HEK293 (cell line): ENCODE results near the gene HS3ST5.
A peak's percentile ranks its signal among the peaks of the same experiment; 100 is the strongest.

ENCODE experiments used
- CTCF ChIA-PET: fragments of 350-600 bp; formaldehyde crosslinking; extraction: SDS; loops from one replicate; lab custom pipeline; 2021; ENCODE audit warnings: antibody characterized with exemption; lab: Yijun Ruan, JAX
- POLR2A ChIA-PET: fragments of 300-600 bp; formaldehyde crosslinking; extraction: SDS; loops from one replicate; lab custom pipeline; 2020; ENCODE audit warnings: antibody characterized with exemption, inconsistent platforms; lab: Yijun Ruan, JAX
- H3K27ac ChIP-seq: fragments of 200-500 bp; sonication (Bioruptor generic); 2 replicates; pipeline ENCODE4 v1.5.1; 2014; ENCODE audit warnings: low read depth, low read length, control low read depth, inconsistent platforms; ENCODE audit errors: extremely low read depth
- H3K36me3 ChIP-seq, 2 experiments: fragments of 200-500 bp in 1 of 2; sonication (Bioruptor generic) in 1 of 2; 1 replicate in 1 of 2; 2 replicates in 1 of 2; pipeline ENCODE4 v1.5.1; 2014 to 2017; ENCODE audit warnings: inconsistent platforms in 2 of 2, low read length in 2 of 2; ENCODE audit not compliant: control insufficient read depth in 2 of 2, insufficient read depth in 1 of 2
- H3K4me1 ChIP-seq: fragments of 200-500 bp; sonication (Bioruptor generic); 2 replicates; pipeline ENCODE4 v1.5.1; 2014; ENCODE audit warnings: mild to moderate bottlenecking, low read length, inconsistent platforms; ENCODE audit not compliant: control insufficient read depth, insufficient read depth
- H3K4me3 ChIP-seq: 2 replicates; pipeline ENCODE4 v1.5.1; 2011; ENCODE audit warnings: low read depth, mild to moderate bottlenecking, control low read depth, low read length, moderate library complexity
- H3K9me3 ChIP-seq: fragments of 200-500 bp; sonication (Bioruptor generic); 2 replicates; pipeline ENCODE4 v1.5.1; 2014; ENCODE audit warnings: low read depth, low read length, inconsistent platforms; ENCODE audit not compliant: control insufficient read depth, insufficient read depth
- BCL11A ChIP-seq: fragments of 450-650 bp; formaldehyde crosslinking; IDR thresholded peaks from 2 replicates; pipeline ENCODE4 v1.5.1; 2016; ENCODE audit warnings: low read depth, missing biosample characterization, missing genetic modification characterization
- BCL11B ChIP-seq: fragments of 450-650 bp; formaldehyde crosslinking; IDR thresholded peaks from 2 replicates; pipeline ENCODE4 v1.5.1; 2016; ENCODE audit warnings: low read depth, missing biosample characterization, missing genetic modification characterization
- GLIS1 ChIP-seq: fragments of 450-650 bp; formaldehyde crosslinking; IDR thresholded peaks from 2 replicates; pipeline ENCODE4 v1.5.1; 2016; ENCODE audit warnings: missing biosample characterization, missing genetic modification characterization
- GLIS2 ChIP-seq: fragments of 450-650 bp; formaldehyde crosslinking; IDR thresholded peaks from 2 replicates; pipeline ENCODE4 v1.5.1; 2016; ENCODE audit warnings: missing biosample characterization, missing genetic modification characterization
- HOXA7 ChIP-seq: sonication (generic); formaldehyde crosslinking; IDR thresholded peaks from 2 replicates; pipeline ENCODE4 v1.8.1; 2022; ENCODE audit warnings: missing genetic modification reagents, borderline replicate concordance
- PRDM10 ChIP-seq: fragments of 450-650 bp; formaldehyde crosslinking; IDR thresholded peaks from 2 replicates; pipeline ENCODE4 v1.5.1; 2016; ENCODE audit warnings: missing biosample characterization, missing genetic modification characterization
- SCRT2 ChIP-seq: fragments of 450-650 bp; formaldehyde crosslinking; IDR thresholded peaks from 2 replicates; pipeline ENCODE4 v1.5.1; 2016; ENCODE audit warnings: missing biosample characterization, missing genetic modification characterization
- TRIM28 ChIP-seq: IDR thresholded peaks from 2 replicates; pipeline ENCODE4 v1.6.1; 2011; ENCODE audit warnings: low read length, control low read depth, borderline replicate concordance
- ZBTB11 ChIP-seq: fragments of 450-650 bp; formaldehyde crosslinking; conservative IDR thresholded peaks from 2 replicates; pipeline ENCODE4 v1.5.1; 2016; ENCODE audit warnings: low read depth, missing biosample characterization, missing genetic modification characterization
- ZNF175 ChIP-seq: fragments of 450-650 bp; formaldehyde crosslinking; IDR thresholded peaks from 2 replicates; pipeline ENCODE4 v1.5.1; 2016; ENCODE audit warnings: missing biosample characterization, missing genetic modification characterization
- ZNF274 ChIP-seq, 2 experiments: fragments of 200-500 bp in 1 of 2; fragments of 450-650 bp in 1 of 2; sonication (Bioruptor generic) in 1 of 2; formaldehyde crosslinking in 1 of 2; IDR thresholded peaks; 2 replicates each; pipeline versions ENCODE4 v1.5.1 to v1.6.1; 2014 to 2016; ENCODE audit warnings: borderline replicate concordance in 1 of 2, inconsistent platforms in 1 of 2, low read length in 1 of 2, missing biosample characterization in 1 of 2, missing genetic modification characterization in 1 of 2
- ZNF324 ChIP-seq: fragments of 450-650 bp; formaldehyde crosslinking; IDR thresholded peaks from 2 replicates; pipeline ENCODE4 v1.5.1; 2016; ENCODE audit warnings: missing biosample characterization, missing genetic modification characterization
- ZNF391 ChIP-seq: fragments of 450-650 bp; formaldehyde crosslinking; IDR thresholded peaks from 2 replicates; pipeline ENCODE4 v1.5.1; 2016; ENCODE audit warnings: low read depth, missing biosample characterization, missing genetic modification characterization, borderline replicate concordance
- ZNF394 ChIP-seq: fragments of 450-650 bp; formaldehyde crosslinking; IDR thresholded peaks from 2 replicates; pipeline ENCODE4 v1.5.1; 2016; ENCODE audit warnings: missing biosample characterization, missing genetic modification characterization, mild to moderate bottlenecking, moderate library complexity, borderline replicate concordance
- ZNF513 ChIP-seq: fragments of 450-650 bp; IDR thresholded peaks from 2 replicates; pipeline ENCODE4 v1.5.1; 2018; ENCODE audit warnings: missing biosample characterization, missing genetic modification characterization
- ZNF544 ChIP-seq: fragments of 450-650 bp; formaldehyde crosslinking; IDR thresholded peaks from 2 replicates; pipeline ENCODE4 v1.5.0; 2017; ENCODE audit warnings: missing biosample characterization, missing genetic modification characterization
- ZNF555 ChIP-seq: fragments of 450-650 bp; formaldehyde crosslinking; conservative IDR thresholded peaks from 2 replicates; pipeline ENCODE4 v1.5.1; 2017; ENCODE audit warnings: missing biosample characterization, mild to moderate bottlenecking, missing genetic modification characterization, inconsistent platforms
- ZNF561 ChIP-seq: fragments of 450-650 bp; IDR thresholded peaks from 2 replicates; pipeline ENCODE4 v1.5.1; 2018; ENCODE audit warnings: missing biosample characterization, missing genetic modification characterization, borderline replicate concordance
- TF ChIP-seq, protein P1 (sequence below): fragments of 450-650 bp; formaldehyde crosslinking; IDR thresholded peaks from 2 replicates; pipeline ENCODE4 v1.5.1; 2017; ENCODE audit warnings: missing biosample characterization, missing genetic modification characterization
- TF ChIP-seq, protein P2 (sequence below): fragments of 450-650 bp; formaldehyde crosslinking; IDR thresholded peaks from 2 replicates; pipeline ENCODE4 v1.5.1; 2017; ENCODE audit warnings: missing biosample characterization, missing genetic modification characterization
- TF ChIP-seq, protein P3 (sequence below): fragments of 450-650 bp; formaldehyde crosslinking; IDR thresholded peaks from 2 replicates; pipeline ENCODE4 v1.5.1; 2017; ENCODE audit warnings: missing biosample characterization, missing genetic modification characterization

Gene HS3ST5

DNA sequence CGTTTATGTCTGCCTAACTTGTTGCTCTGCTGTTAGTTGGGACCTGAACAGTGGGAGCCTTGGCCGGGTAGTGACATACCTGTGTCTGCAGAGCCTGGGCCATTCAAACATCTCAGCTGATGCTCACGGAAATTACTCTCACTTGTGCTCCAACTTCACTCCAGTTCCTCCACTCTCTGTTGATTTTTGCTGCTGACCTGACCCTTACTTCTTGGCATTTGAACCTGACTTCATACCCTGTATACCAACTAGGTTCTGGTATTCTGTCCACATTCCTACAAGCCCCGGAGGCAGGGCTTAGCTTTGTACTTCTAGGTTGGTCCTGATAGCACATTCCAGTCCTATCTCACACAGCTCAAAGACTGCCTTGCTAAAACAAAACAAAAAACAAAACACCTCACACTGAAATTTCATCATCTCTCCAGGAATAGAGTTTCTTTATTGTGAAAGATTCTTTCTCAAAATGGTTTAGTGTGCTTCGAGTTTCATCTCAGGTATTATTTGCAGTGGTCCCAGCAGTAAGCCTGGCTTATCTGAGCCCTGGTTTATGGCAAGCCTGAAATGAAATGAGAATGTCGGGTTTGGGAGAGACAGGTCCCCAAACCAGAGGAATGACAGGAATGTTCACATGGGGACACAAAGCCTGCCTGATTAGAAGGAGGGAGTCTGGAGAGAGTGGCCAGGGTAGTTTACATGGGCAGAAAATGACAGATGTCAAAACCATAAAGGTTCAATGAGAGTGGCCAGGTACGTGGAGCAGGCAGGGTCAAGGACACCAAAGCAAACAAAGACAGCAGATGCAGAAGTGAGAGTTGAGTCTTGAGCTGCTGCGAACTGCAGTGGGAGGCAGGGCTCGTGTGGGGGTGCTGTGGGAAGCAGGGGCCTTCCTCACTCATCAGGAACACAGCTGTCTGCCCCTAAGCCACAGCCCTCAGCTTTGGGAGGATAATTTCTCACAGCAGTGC is 197.7 kb downstream of the HS3ST5 start (continued):
- TF ChIP-seq ZNF274 (IDR thresholded peaks at IDR 0.05; ENCODE audit: low read length) (no peak), ZNF274 (tag by site-specific recombination; IDR thresholded peaks at IDR 0.05; ENCODE audit: borderline replicate concordance) (no peak), ZNF391 (no peak), ZBTB11 (no peak), SCRT2 (tag by site-specific recombination) (peak; percentile 33; the same call in 1 of the 2 replicates), HOXA7 (CRISPR knock-in tag) (no peak), PRDM10 (no peak), ZNF544 (tag by site-specific recombination) (no peak), ZNF555 (no peak)
- TF ChIP-seq, protein P1, sequence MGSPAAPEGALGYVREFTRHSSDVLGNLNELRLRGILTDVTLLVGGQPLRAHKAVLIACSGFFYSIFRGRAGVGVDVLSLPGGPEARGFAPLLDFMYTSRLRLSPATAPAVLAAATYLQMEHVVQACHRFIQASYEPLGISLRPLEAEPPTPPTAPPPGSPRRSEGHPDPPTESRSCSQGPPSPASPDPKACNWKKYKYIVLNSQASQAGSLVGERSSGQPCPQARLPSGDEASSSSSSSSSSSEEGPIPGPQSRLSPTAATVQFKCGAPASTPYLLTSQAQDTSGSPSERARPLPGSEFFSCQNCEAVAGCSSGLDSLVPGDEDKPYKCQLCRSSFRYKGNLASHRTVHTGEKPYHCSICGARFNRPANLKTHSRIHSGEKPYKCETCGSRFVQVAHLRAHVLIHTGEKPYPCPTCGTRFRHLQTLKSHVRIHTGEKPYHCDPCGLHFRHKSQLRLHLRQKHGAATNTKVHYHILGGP (tag by site-specific recombination): no peak
- TF ChIP-seq, protein P2, sequence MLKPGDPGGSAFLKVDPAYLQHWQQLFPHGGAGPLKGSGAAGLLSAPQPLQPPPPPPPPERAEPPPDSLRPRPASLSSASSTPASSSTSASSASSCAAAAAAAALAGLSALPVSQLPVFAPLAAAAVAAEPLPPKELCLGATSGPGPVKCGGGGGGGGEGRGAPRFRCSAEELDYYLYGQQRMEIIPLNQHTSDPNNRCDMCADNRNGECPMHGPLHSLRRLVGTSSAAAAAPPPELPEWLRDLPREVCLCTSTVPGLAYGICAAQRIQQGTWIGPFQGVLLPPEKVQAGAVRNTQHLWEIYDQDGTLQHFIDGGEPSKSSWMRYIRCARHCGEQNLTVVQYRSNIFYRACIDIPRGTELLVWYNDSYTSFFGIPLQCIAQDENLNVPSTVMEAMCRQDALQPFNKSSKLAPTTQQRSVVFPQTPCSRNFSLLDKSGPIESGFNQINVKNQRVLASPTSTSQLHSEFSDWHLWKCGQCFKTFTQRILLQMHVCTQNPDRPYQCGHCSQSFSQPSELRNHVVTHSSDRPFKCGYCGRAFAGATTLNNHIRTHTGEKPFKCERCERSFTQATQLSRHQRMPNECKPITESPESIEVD (tag by site-specific recombination): no peak

GRCh38 chr6:114142258-114142657 is 200.6 kb downstream of the HS3ST5 start:
- H3K4me3 ChIP-seq: no peak overlapping the region
- CTCF ChIA-PET: interaction anchor here (0.6 to 2.2 kb wide), 4 partner anchors 8 to 99 kb away, joined by 3 to 9 read pairs (median 4); no protein-coding TSS in a partner anchor
- no peaks in the 10 kb centered on the region for H3K36me3 ChIP-seq
- no peak overlapping the region for H3K27ac ChIP-seq
- no peaks in the 10 kb centered on the region for H3K9me3 ChIP-seq
- H3K4me1 ChIP-seq: no peaks in the 10 kb centered on the region
- POLR2A ChIA-PET: no interaction called here
- TF ChIP-seq GLIS1 (tag by site-specific recombination) (no peak), ZNF175 (tag by site-specific recombination) (no peak), BCL11A (tag by site-specific recombination) (no peak), BCL11B (no peak), GLIS2 (tag by site-specific recombination) (no peak), ZNF561 (tag by site-specific recombination) (no peak), ZNF513 (no peak), ZNF394 (no peak), TRIM28 (no peak), ZNF324 (tag by site-specific recombination) (no peak)
- TF ChIP-seq, protein P3, sequence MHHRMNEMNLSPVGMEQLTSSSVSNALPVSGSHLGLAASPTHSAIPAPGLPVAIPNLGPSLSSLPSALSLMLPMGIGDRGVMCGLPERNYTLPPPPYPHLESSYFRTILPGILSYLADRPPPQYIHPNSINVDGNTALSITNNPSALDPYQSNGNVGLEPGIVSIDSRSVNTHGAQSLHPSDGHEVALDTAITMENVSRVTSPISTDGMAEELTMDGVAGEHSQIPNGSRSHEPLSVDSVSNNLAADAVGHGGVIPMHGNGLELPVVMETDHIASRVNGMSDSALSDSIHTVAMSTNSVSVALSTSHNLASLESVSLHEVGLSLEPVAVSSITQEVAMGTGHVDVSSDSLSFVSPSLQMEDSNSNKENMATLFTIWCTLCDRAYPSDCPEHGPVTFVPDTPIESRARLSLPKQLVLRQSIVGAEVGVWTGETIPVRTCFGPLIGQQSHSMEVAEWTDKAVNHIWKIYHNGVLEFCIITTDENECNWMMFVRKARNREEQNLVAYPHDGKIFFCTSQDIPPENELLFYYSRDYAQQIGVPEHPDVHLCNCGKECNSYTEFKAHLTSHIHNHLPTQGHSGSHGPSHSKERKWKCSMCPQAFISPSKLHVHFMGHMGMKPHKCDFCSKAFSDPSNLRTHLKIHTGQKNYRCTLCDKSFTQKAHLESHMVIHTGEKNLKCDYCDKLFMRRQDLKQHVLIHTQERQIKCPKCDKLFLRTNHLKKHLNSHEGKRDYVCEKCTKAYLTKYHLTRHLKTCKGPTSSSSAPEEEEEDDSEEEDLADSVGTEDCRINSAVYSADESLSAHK: no peak
